Left lung (tissue), 14 donors: ENCODE measurements around the gene GAS2L2. TPM values are rescaled to one million over a fixed set of nuclear protein-coding genes. Genes with fewer than 3 reads are reported as not detected.
A peak's percentile ranks its signal among the peaks of the same experiment; 100 is the strongest.

Experiments used
- ATAC-seq: fragments of 200-7000 bp; cut with Tn5 transposase; one replicate; pipeline ENCODE4 v1.9.1; 2020; ENCODE audit warnings: moderate library complexity
- DNase-seq, 4 donors: peaks; one replicate each; pipeline ENCODE4 v3.0.0-alpha.2; 2013 to 2020
- H3K27ac ChIP-seq, 2 donors: fragments of 200-600 bp; sonication (generic) in 1 of 2; one replicate each; pipeline versions ENCODE4 v1.5.0 to v1.8.0; 2020 to 2021
- H3K27me3 ChIP-seq, 2 donors: fragments of 200-600 bp; sonication (generic) in 1 of 2; one replicate each; pipeline versions ENCODE4 v1.5.0 to v1.8.0; 2020 to 2021
- H3K36me3 ChIP-seq, 2 donors: fragments of 200-600 bp; sonication (generic) in 1 of 2; one replicate each; pipeline versions ENCODE4 v1.5.0 to v1.8.0; 2020 to 2021
- H3K4me1 ChIP-seq, 2 donors: fragments of 200-600 bp; one replicate each; pipeline ENCODE4 v1.8.0; 2021
- H3K4me3 ChIP-seq, 2 donors: fragments of 200-600 bp; sonication (generic) in 1 of 2; one replicate each; pipeline versions ENCODE4 v1.5.0 to v1.8.0; 2020 to 2021; ENCODE audit warnings: mild to moderate bottlenecking in 1 of 2
- H3K9me3 ChIP-seq, 2 donors: fragments of 200-600 bp; sonication (generic) in 1 of 2; one replicate each; pipeline versions ENCODE4 v1.5.0 to v1.8.0; 2020 to 2021
- CTCF ChIP-seq, 2 donors: fragments of 200-600 bp; sonication (generic) in 1 of 2; IDR thresholded peaks; one replicate each; pipeline versions ENCODE4 v1.5.0 to v1.8.0; 2021; ENCODE audit warnings: antibody characterized with exemption in 2 of 2
- intact Hi-C, 2 donors: fragments of 100-400 bp; cut with DNase I; formaldehyde crosslinking; loops; one replicate each; pipeline versions ENCODE4 v1.11.2 to v1.14.2; 2022
- long read RNA-seq, 12 donors: library from polyadenylated mRNA in 2 of 12; unstranded in 2 of 12; transcript quantifications; one replicate each; pipeline ENCODE4 v2.0.0 and lab custom pipeline, GENCODE V29; 2019 to 2026
- polyA plus RNA-seq, 6 donors: library from polyadenylated mRNA; unstranded; fragments of 120-200 nt; gene quantifications; one replicate each; pipeline ENCODE4 v1.2.1, GENCODE V29; 2013; ENCODE audit not compliant: insufficient read length in 6 of 6
- total RNA-seq, 2 donors: library from RNA; stranded (reverse); fragmentation: NEBNext Ultra II Directional; extraction: Animal tissue kit (Norgen Biotek cat#: 25700); gene quantifications; one replicate each; pipeline ENCODE4 v1.2.1, GENCODE V29; 2021
- donor health status: DM: no; HTN: yes; CAD: no.
- donor health status: DM: no; HTN: no; CAD: no.

GAS2L2 gene
- total RNA-seq (1 to 10 TPM in 1 of 2 donors, under 1 TPM in 1; 0.35 to 1.6 TPM), polyA plus RNA-seq (1 to 10 TPM in 4 of 6 donors, under 1 TPM in 2; 0.15 to 1.8 (median 1.1) TPM)
- long read RNA-seq, donor 1: 0 reads
- long read RNA-seq, donor 2, partial matches to known transcripts: 0 of 1 reads
- long read RNA-seq, donor 2, other reads (novel, unspliced or antisense): 0 of 1 reads
- long read RNA-seq, donor 3: 0 reads
- long read RNA-seq, donor 4: 0 reads
- long read RNA-seq, donor 5, partial matches to known transcripts: 0 of 1 reads
- long read RNA-seq, donor 5, other reads (novel, unspliced or antisense): 0 of 1 reads
- long read RNA-seq, donor 6: 0 reads
- long read RNA-seq, donor 7: 0 reads
- long read RNA-seq, donor 8: 0 reads
- long read RNA-seq, donor 9: 0 reads
- long read RNA-seq, donor 10: 0 reads
- long read RNA-seq, donor 11: 0 reads
- long read RNA-seq, donor 12: 0 reads

- DNase-seq (peak in 1 of 4 donors; percentile 47), ATAC-seq (peak; percentile 18)
- H3K27me3 ChIP-seq: peaks cover 6 to 53% of the 10 kb centered on the region in 2 donors
- no peaks in the 10 kb centered on the region for H3K9me3 ChIP-seq
- H3K4me3 ChIP-seq: no peak within 1 kb of the TSS
- intact Hi-C loops: no loop called here
- H3K4me1 ChIP-seq: peaks cover 0 to 5% of the 10 kb centered on the region in 2 donors
- no peak within 1 kb of the TSS for H3K27ac ChIP-seq
- no peaks in the 10 kb centered on the region for H3K36me3 ChIP-seq
- no peak for TF ChIP-seq CTCF (IDR thresholded peaks at IDR 0.05)
Observed at GRCh38 chr17:35752945-35753764, at the start of gene GAS2L2. TSS of gene GAS2L2 (minus strand) at chr17:35753239. CDS start at chr17:35752850, 389 bp downstream.

GRCh38 chr17:35801583-35802224, 48.7 kb upstream of the GAS2L2 start:
- no peak for TF ChIP-seq CTCF (IDR thresholded peaks at IDR 0.05)
- intact Hi-C loops: no loop called here
- no peaks in the 10 kb centered on the region for H3K36me3 ChIP-seq
- H3K27ac ChIP-seq: peak overlapping the region in 1 of 2 donors; percentile 63
- H3K27me3 ChIP-seq: peaks cover 0 to 12% of the 10 kb centered on the region in 2 donors
- ATAC-seq (peak; percentile 9), DNase-seq (peak in 2 of 4 donors; percentile 49 to 57)
- peaks cover 9 to 37% of the 10 kb centered on the region in 2 donors for H3K4me1 ChIP-seq
- H3K9me3 ChIP-seq: no peaks in the 10 kb centered on the region
- H3K4me3 ChIP-seq: no peak overlapping the region

- intact Hi-C loops: no loop called here
Observed at GRCh38 chr17:35799942-35800341, 46.9 kb upstream of the GAS2L2 start.

GRCh38 chr17:35797918-35798317, 44.9 kb upstream of the GAS2L2 start:
- Histone ChIP-seq H3K27ac (no peak overlapping the region), H3K4me3 (no peak overlapping the region), H3K4me1 (peaks cover 14 to 53% of the 10 kb centered on the region in 2 donors), H3K27me3 (peaks cover 16 to 50% of the 10 kb centered on the region in 2 donors), H3K36me3 (no peaks in the 10 kb centered on the region), H3K9me3 (no peaks in the 10 kb centered on the region)
- intact Hi-C loops: no loop called here
- ATAC-seq: no peak
- no peak for DNase-seq
- no peak for TF ChIP-seq CTCF (IDR thresholded peaks at IDR 0.05)

More at GRCh38 chr17:35799942-35800341, 46.9 kb upstream of the GAS2L2 start:
- H3K4me1 ChIP-seq: peaks cover 14 to 49% of the 10 kb centered on the region in 2 donors
- ATAC-seq: peak; percentile 62
- H3K27ac ChIP-seq: peak overlapping the region; percentile 28 to 63
- H3K9me3 ChIP-seq: no peaks in the 10 kb centered on the region
- H3K27me3 ChIP-seq: peaks cover 4 to 30% of the 10 kb centered on the region in 2 donors
- peak in 1 of 4 donors; percentile 84 for DNase-seq
- no peaks in the 10 kb centered on the region for H3K36me3 ChIP-seq
- H3K4me3 ChIP-seq: no peak overlapping the region
- TF ChIP-seq CTCF (IDR thresholded peaks at IDR 0.05): no peak
